Erythroblast (primary cell): ENCODE data around the gene GPS1.

ENCODE experiments used
- GATA1 ChIP-seq: IDR thresholded peaks from 2 replicates; pipeline ENCODE4 v1.6.1; 2011; ENCODE audit warnings: low read depth, mild to moderate bottlenecking, control low read depth, low read length, moderate library complexity
- POLR2A ChIP-seq: IDR thresholded peaks from 2 replicates; pipeline ENCODE4 v1.6.1; 2011; ENCODE audit warnings: mild to moderate bottlenecking, low read length

DNA sequence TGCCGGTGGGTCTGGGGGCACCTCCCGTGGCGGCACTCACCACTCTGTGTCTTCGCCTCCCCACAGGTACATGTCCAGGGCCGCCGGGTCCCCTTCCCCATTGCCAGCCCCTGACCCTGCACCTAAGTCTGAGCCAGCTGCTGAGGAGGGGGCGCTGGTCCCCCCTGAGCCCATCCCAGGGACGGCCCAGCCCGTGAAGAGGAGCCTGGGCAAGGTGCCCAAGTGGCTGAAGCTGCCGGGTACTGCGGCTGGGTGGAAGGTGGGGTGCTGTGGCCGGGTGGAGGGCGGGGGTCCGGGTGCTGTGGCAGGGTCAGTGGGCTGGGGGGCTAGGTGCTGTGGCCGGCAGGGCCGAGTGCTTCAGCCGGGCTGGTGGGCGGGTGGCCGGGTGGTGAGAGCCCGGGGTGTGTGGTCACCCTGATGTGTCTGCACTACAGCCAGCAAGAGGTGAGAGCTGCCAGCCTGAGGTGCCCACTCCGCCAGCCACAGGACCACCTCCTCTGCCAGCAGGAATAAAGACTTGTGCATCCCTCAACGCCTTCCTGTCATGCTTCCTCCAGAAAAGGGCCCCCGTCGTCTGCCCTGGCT, 34.7 kb upstream of the GPS1 start:
- TF ChIP-seq POLR2A, result no peak
- no peak for TF ChIP-seq GATA1
